Measurements from ENCODE around the gene SPATA6L.
"Not testable (repeated sequence)": the region's sequence is repeated elsewhere in the genome, so short reads cannot be mapped to it uniquely, and the experiment has no call there.

SPATA6L gene

DNA sequence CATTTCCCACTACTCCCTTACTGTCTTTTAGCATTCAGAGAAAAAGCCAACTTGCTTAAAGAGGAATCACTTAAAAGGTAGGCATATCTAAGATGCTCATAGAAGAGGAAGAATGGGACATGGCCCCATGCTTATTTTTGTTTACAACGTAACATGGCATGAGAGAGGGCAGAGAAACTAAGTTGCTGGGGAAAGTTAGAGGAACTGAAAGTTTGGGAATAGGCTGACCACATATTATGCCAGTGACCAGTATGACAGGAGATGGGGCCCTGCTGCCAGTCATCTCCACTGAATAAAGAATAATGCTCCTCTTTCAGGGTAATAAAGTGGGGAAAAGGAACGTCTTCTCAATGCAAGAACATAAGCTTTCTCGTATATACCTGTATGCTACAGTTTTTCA, 2.3 kb downstream of the SPATA6L start:
- H3K27me3 ChIP-seq (replicated peaks; ENCODE audit: control insufficient read depth, insufficient read depth, low read length, poor library complexity, severe bottlenecking): no peaks in the 10 kb centered on the region
- no peaks in the 10 kb centered on the region for H3K9me3 ChIP-seq (ENCODE audit: control insufficient read depth, low read length)
- peak overlapping the region; percentile 49 for H3K27ac ChIP-seq (ENCODE audit: insufficient read depth, low read length, poor library complexity, severe bottlenecking)
- H3K4me3 ChIP-seq (ENCODE audit: insufficient read depth, low read depth, low read length, poor library complexity, severe bottlenecking): peak overlapping the region; percentile 91
- H3K4me1 ChIP-seq (ENCODE audit: control insufficient read depth, insufficient read depth, low read length, poor library complexity, severe bottlenecking): peaks cover 50% of the 10 kb centered on the region
- no peaks in the 10 kb centered on the region for H3K36me3 ChIP-seq (ENCODE audit: control insufficient read depth, insufficient read depth, low read length)
- no peak for DNase-seq

- peak overlapping the region; percentile 91 for H3K4me3 ChIP-seq (ENCODE audit: insufficient read depth, low read depth, low read length, poor library complexity, severe bottlenecking)
- no peaks in the 10 kb centered on the region for H3K9me3 ChIP-seq (ENCODE audit: control insufficient read depth, low read length)
- no peaks in the 10 kb centered on the region for H3K36me3 ChIP-seq (ENCODE audit: control insufficient read depth, insufficient read depth, low read length)
- H3K27ac ChIP-seq (ENCODE audit: insufficient read depth, low read length, poor library complexity, severe bottlenecking): peak overlapping the region; percentile 74
- H3K27me3 ChIP-seq (replicated peaks; ENCODE audit: control insufficient read depth, insufficient read depth, low read length, poor library complexity, severe bottlenecking): no peaks in the 10 kb centered on the region
- peaks cover 47% of the 10 kb centered on the region for H3K4me1 ChIP-seq (ENCODE audit: control insufficient read depth, insufficient read depth, low read length, poor library complexity, severe bottlenecking)
- peak in 1 of 3 donors; percentile 10 for DNase-seq
These were observed 3.1 kb downstream of the SPATA6L start for GRCh38 chr9:4662989-4663792.

- no peaks in the 10 kb centered on the region for H3K36me3 ChIP-seq (ENCODE audit: control insufficient read depth, insufficient read depth, low read length)
- H3K27me3 ChIP-seq (replicated peaks; ENCODE audit: control insufficient read depth, insufficient read depth, low read length, poor library complexity, severe bottlenecking): no peaks in the 10 kb centered on the region
- H3K27ac ChIP-seq (ENCODE audit: insufficient read depth, low read length, poor library complexity, severe bottlenecking): peak within 1 kb of the TSS; percentile 74
- H3K9me3 ChIP-seq (ENCODE audit: control insufficient read depth, low read length): no peaks in the 10 kb centered on the region
- peaks cover 39% of the 10 kb centered on the region for H3K4me1 ChIP-seq (ENCODE audit: control insufficient read depth, insufficient read depth, low read length, poor library complexity, severe bottlenecking)
- peak; percentile 71 to 81 (median 73) for DNase-seq
- H3K4me3 ChIP-seq (ENCODE audit: insufficient read depth, low read depth, low read length, poor library complexity, severe bottlenecking): peak within 1 kb of the TSS; percentile 91
These were observed 3.9 kb downstream of the SPATA6L start, which contains the start of gene PLPP6 for GRCh38 chr9:4662108-4662988. Gene PLPP6 (plus strand): TSS chr9:4662294. CDS start chr9:4662376, 82 bp downstream.

- no peaks in the 10 kb centered on the region for H3K27me3 ChIP-seq (replicated peaks; ENCODE audit: control insufficient read depth, insufficient read depth, low read length, poor library complexity, severe bottlenecking)
- no peaks in the 10 kb centered on the region for H3K36me3 ChIP-seq (ENCODE audit: control insufficient read depth, insufficient read depth, low read length)
- H3K4me1 ChIP-seq (ENCODE audit: control insufficient read depth, insufficient read depth, low read length, poor library complexity, severe bottlenecking): peaks cover 33% of the 10 kb centered on the region
- peak overlapping the region; percentile 91 for H3K4me3 ChIP-seq (ENCODE audit: insufficient read depth, low read depth, low read length, poor library complexity, severe bottlenecking)
- peak overlapping the region; percentile 74 for H3K27ac ChIP-seq (ENCODE audit: insufficient read depth, low read length, poor library complexity, severe bottlenecking)
- no peak for DNase-seq
- H3K9me3 ChIP-seq (ENCODE audit: control insufficient read depth, low read length): no peaks in the 10 kb centered on the region
These were observed 4.7 kb downstream of the SPATA6L start for GRCh38 chr9:4661611-4662010.

- Histone ChIP-seq H3K27ac (ENCODE audit: insufficient read depth, low read length, poor library complexity, severe bottlenecking) (peak overlapping the region; percentile 74), H3K27me3 (replicated peaks; ENCODE audit: control insufficient read depth, insufficient read depth, low read length, poor library complexity, severe bottlenecking) (no peaks in the 10 kb centered on the region), H3K4me3 (ENCODE audit: insufficient read depth, low read depth, low read length, poor library complexity, severe bottlenecking) (no peak overlapping the region), H3K9me3 (ENCODE audit: control insufficient read depth, low read length) (no peaks in the 10 kb centered on the region), H3K36me3 (ENCODE audit: control insufficient read depth, insufficient read depth, low read length) (no peaks in the 10 kb centered on the region), H3K4me1 (ENCODE audit: control insufficient read depth, insufficient read depth, low read length, poor library complexity, severe bottlenecking) (peaks cover 33% of the 10 kb centered on the region)
- no peak for DNase-seq
These were observed 5.1 kb downstream of the SPATA6L start for GRCh38 chr9:4661165-4661564.

DNA sequence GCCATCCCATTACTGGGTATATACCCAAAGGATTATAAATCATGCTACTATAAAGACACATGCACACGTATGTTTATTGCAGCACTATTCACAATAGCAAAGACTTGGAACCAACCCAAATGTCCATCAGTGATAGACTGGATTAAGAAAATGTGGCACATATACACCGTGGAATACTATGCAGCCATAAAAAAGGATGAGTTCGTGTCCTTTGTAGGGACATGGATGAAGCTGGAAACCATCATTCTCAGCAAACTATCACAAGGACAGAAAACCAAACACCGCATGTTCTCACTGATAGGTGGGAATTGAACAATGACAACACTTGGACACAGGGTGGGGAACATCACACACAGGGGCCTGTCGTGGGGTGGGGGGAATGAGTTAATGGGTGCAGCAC, 5.6 kb downstream of the SPATA6L start:
- not testable (repeated sequence) for H3K27me3 ChIP-seq (replicated peaks; ENCODE audit: control insufficient read depth, insufficient read depth, low read length, poor library complexity, severe bottlenecking); H3K27ac ChIP-seq (ENCODE audit: insufficient read depth, low read length, poor library complexity, severe bottlenecking)

DNA sequence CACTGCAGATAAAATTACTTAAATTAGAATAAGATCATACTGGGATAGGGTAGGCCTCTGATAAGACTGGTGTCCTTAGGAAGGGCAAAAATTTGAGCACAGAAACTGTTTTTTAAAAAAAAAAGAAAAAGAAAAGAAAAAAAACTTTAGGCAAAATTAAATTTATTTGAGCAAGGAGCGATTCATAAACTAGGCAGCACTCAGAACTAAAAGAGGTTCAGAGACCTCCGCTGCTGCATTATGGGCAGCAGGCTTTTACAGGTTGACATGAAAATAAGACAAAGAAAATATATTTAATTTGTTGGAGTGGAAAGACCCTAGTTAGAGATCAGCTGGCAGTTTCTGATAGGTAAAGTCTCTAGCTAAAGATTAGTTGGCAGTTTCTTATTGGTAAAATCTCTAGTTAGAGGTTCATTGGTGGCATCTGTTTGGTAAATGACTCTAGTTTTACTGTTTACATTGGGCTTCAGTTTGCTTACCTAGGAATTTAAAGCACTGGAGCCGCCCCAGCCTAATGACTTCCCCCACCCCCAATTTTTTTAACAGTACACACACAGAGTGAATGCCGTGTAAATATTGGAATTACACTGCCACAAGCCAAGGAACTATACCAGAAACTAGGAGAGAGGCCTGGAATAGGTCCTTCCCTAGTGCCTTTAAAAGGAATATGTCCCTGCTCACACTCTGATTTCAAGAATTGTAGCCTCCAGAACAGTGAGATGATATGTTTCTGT, 8.7 kb downstream of the SPATA6L start:
- Histone ChIP-seq H3K9me3 (ENCODE audit: control insufficient read depth, low read length) (no peaks in the 10 kb centered on the region), H3K4me1 (ENCODE audit: control insufficient read depth, insufficient read depth, low read length, poor library complexity, severe bottlenecking) (peaks cover 8% of the 10 kb centered on the region), H3K4me3 (ENCODE audit: insufficient read depth, low read depth, low read length, poor library complexity, severe bottlenecking) (no peak overlapping the region), H3K27ac (ENCODE audit: insufficient read depth, low read length, poor library complexity, severe bottlenecking) (no peak overlapping the region), H3K27me3 (replicated peaks; ENCODE audit: control insufficient read depth, insufficient read depth, low read length, poor library complexity, severe bottlenecking) (no peaks in the 10 kb centered on the region), H3K36me3 (ENCODE audit: control insufficient read depth, insufficient read depth, low read length) (no peaks in the 10 kb centered on the region)
- no peak for DNase-seq

More for the DNA sequence above, 5.6 kb downstream of the SPATA6L start:
- H3K4me1 ChIP-seq (ENCODE audit: control insufficient read depth, insufficient read depth, low read length, poor library complexity, severe bottlenecking): peaks cover 32% of the 10 kb centered on the region
- not testable (repeated sequence) for H3K9me3 ChIP-seq (ENCODE audit: control insufficient read depth, low read length); H3K4me3 ChIP-seq (ENCODE audit: insufficient read depth, low read depth, low read length, poor library complexity, severe bottlenecking); DNase-seq; H3K36me3 ChIP-seq (ENCODE audit: control insufficient read depth, insufficient read depth, low read length)

DNA sequence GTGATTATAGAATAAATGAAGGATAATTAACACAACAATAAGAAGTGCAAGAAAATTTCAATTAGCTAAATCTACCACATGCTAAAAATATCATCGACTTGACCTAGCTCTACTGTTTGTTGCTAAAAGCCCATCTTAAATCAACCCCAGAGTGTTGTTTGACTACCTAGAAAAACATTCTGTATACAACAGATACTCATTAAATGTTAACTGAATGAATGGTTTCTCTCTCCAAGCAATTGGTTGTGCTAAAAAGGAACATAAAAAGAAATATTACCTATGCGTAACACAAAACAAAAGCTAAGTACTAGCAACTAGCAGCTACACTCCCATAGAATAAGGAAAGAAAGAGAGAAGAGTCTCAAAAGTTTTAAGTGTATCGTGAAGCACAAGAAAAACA, 9.7 kb downstream of the SPATA6L start:
- Histone ChIP-seq H3K9me3 (ENCODE audit: control insufficient read depth, low read length) (no peaks in the 10 kb centered on the region), H3K27me3 (replicated peaks; ENCODE audit: control insufficient read depth, insufficient read depth, low read length, poor library complexity, severe bottlenecking) (no peaks in the 10 kb centered on the region), H3K4me1 (ENCODE audit: control insufficient read depth, insufficient read depth, low read length, poor library complexity, severe bottlenecking) (peaks cover 3% of the 10 kb centered on the region), H3K4me3 (ENCODE audit: insufficient read depth, low read depth, low read length, poor library complexity, severe bottlenecking) (no peak overlapping the region), H3K27ac (ENCODE audit: insufficient read depth, low read length, poor library complexity, severe bottlenecking) (no peak overlapping the region), H3K36me3 (ENCODE audit: control insufficient read depth, insufficient read depth, low read length) (no peaks in the 10 kb centered on the region)
- DNase-seq: no peak

- H3K36me3 ChIP-seq (ENCODE audit: control insufficient read depth, insufficient read depth, low read length); H3K4me1 ChIP-seq (ENCODE audit: control insufficient read depth, insufficient read depth, low read length, poor library complexity, severe bottlenecking); H3K27ac ChIP-seq (ENCODE audit: insufficient read depth, low read length, poor library complexity, severe bottlenecking); DNase-seq; H3K4me3 ChIP-seq (ENCODE audit: insufficient read depth, low read depth, low read length, poor library complexity, severe bottlenecking); H3K9me3 ChIP-seq (ENCODE audit: control insufficient read depth, low read length); H3K27me3 ChIP-seq (replicated peaks; ENCODE audit: control insufficient read depth, insufficient read depth, low read length, poor library complexity, severe bottlenecking): not testable (repeated sequence)
These were observed 10.1 kb downstream of the SPATA6L start for GRCh38 chr9:4656196-4656595.

Measured in effector memory CD4-positive, alpha-beta T cell (primary cell).